Tibial artery (tissue), 4 donors: ENCODE data around the gene CDK5.

Experiments
- DNase-seq, 2 donors: peaks; one replicate each; pipeline ENCODE4 v3.0.0-alpha.2; 2019
- H3K27ac ChIP-seq, 2 donors: fragments of 200-600 bp; sonication (generic) in 1 of 2; 1 replicate in 1 of 2; 2 replicates in 1 of 2; pipeline ENCODE4 v1.5.1; 2018 to 2019; ENCODE audit warnings: mild to moderate bottlenecking in 1 of 2
- H3K27me3 ChIP-seq, 2 donors: fragments of 200-600 bp; sonication (generic) in 1 of 2; one replicate each; pipeline versions ENCODE4 v1.5.1 to v1.6.0; 2016 to 2019
- H3K36me3 ChIP-seq, 3 donors: fragments of 200-600 bp; sonication (generic) in 2 of 3; one replicate each; pipeline ENCODE4 v1.5.1; 2016 to 2019; ENCODE audit warnings: mild to moderate bottlenecking in 2 of 3
- H3K4me1 ChIP-seq, 4 donors: fragments of 200-600 bp; sonication (generic) in 2 of 4; 1 replicate in 3 of 4; 2 replicates in 1 of 4; pipeline ENCODE4 v1.5.1; 2016 to 2019
- H3K4me3 ChIP-seq, 2 donors: fragments of 200-600 bp; sonication (generic) in 1 of 2; 1 replicate in 1 of 2; 2 replicates in 1 of 2; pipeline ENCODE4 v1.5.1; 2018 to 2019; ENCODE audit warnings: mild to moderate bottlenecking in 2 of 2
- H3K9me3 ChIP-seq, 3 donors: fragments of 200-600 bp; sonication (generic) in 1 of 3; one replicate each; pipeline ENCODE4 v1.5.1; 2016 to 2019
- intact Hi-C: fragments of 100-400 bp; cut with DNase I; formaldehyde crosslinking; loops from one replicate; pipeline ENCODE4 v1.15.0; 2023; ENCODE audit warnings: low total_unique reads
- TF ChIP-seq, protein P1 (sequence below), 2 experiments: fragments of 200-600 bp in 1 of 2; fragments of 450-650 bp in 1 of 2; IDR thresholded peaks; one replicate each; pipeline ENCODE4 v1.5.1; 2017 to 2019; ENCODE audit warnings: antibody characterized with exemption in 2 of 2, mild to moderate bottlenecking in 1 of 2, moderate library complexity in 1 of 2

Gene CDK5

DNA sequence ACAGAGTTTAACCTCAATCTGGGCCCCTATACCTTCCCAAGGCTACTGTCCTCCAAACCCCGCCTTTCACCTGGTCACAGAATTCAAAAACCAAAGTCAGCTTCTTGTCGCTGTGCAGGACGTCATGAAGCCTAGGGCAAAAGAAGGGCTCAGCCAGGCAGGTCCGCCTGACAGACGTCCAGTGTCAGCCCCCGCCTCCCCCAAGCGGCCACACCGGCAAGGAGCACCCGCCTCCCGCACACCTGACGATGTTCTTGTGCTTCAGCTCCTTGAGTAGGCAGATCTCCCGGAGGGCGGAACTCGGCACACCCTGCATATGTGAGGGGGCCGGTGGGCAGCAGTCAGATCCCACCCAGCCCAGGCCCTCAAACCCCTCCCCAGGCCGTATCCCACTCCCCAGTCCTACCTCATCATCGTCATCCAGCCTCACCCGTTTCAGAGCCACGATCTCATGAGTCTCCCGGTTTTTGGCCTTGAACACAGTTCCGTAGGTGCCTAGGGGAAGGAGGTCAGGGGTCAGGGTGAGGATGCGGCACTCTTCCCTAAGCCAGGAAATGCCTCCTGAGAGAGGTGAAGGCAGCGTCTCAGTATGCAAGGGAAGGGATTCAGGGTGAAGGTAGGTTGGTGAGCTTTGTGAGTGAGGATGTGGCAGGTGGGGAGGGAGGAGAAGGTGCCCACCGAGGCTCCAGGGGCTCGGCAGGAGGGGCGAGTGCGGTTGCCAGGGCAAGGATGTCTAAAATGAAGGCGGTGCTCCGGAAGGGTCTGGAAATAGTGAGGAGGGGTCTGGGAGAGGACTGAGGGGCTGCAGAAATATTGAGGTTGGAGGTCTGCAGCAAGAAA lies 811 bp downstream of the CDK5 start:
- peak overlapping the region in 1 of 2 donors; percentile 91 for H3K27ac ChIP-seq
- DNase-seq = no peak
- TF ChIP-seq, protein P1, sequence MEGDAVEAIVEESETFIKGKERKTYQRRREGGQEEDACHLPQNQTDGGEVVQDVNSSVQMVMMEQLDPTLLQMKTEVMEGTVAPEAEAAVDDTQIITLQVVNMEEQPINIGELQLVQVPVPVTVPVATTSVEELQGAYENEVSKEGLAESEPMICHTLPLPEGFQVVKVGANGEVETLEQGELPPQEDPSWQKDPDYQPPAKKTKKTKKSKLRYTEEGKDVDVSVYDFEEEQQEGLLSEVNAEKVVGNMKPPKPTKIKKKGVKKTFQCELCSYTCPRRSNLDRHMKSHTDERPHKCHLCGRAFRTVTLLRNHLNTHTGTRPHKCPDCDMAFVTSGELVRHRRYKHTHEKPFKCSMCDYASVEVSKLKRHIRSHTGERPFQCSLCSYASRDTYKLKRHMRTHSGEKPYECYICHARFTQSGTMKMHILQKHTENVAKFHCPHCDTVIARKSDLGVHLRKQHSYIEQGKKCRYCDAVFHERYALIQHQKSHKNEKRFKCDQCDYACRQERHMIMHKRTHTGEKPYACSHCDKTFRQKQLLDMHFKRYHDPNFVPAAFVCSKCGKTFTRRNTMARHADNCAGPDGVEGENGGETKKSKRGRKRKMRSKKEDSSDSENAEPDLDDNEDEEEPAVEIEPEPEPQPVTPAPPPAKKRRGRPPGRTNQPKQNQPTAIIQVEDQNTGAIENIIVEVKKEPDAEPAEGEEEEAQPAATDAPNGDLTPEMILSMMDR (IDR thresholded peaks at IDR 0.05) = no peak

DNA sequence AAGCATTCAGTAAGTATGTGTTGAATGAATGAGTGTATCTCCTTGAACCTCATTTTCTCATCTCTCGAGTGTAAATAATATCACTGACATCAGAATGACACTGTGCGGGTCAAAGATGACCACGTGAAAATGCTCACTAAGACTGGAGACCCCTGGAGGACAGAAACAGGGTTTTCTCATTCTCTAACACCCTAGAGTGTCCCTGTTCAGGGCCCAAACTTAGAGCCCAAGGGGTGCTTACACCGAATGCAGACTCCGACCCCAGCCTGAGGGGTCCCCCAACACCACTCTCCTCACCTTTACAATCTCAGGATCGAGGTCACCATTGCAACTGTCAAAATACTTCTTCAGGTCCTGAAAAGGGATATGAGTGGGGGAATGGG lies 1.4 kb downstream of the CDK5 start:
- no peak overlapping the region for H3K4me3 ChIP-seq
- H3K4me1 ChIP-seq = peaks cover 0 to 35% (median 31%) of the 10 kb centered on the region in 4 donors
- intact Hi-C loops = no loop called here
- H3K27me3 ChIP-seq = no peaks in the 10 kb centered on the region
- no peaks in the 10 kb centered on the region for H3K9me3 ChIP-seq
- H3K36me3 ChIP-seq = peaks cover 0 to 12% (median 0%) of the 10 kb centered on the region in 3 donors
- no peak for DNase-seq
- H3K27ac ChIP-seq = no peak overlapping the region
- TF ChIP-seq, protein P1 (IDR thresholded peaks at IDR 0.05) = no peak

More for the DNA sequence above, 811 bp downstream of the CDK5 start:
- Histone ChIP-seq H3K4me1 (peaks cover 0 to 41% (median 35%) of the 10 kb centered on the region in 4 donors), H3K36me3 (peaks cover 0 to 12% (median 0%) of the 10 kb centered on the region in 3 donors), H3K9me3 (no peaks in the 10 kb centered on the region), H3K27me3 (no peaks in the 10 kb centered on the region), H3K4me3 (peak overlapping the region; percentile 65 to 81)
- intact Hi-C loops = no loop called here

DNA sequence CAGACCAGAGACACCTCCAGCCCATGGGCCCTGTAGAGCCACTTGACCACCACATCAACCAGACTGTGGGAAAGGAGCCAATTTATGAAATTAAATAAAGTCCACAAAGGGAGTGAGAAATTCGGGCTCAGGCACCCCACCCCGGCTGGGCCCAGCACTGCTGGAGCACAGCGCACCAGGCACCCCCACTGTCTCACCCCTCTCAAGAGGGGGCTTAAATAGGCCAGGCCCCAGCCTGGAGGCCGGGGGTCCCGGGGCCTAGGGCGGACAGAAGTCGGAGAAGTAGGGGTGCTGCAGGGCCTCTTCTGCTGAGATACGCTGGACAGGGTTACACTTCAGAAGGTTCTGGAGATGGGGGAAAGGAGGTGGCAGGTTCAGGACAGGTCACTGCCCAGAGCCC lies 3.9 kb downstream of the CDK5 start:
- H3K9me3 ChIP-seq = no peaks in the 10 kb centered on the region
- DNase-seq = no peak
- TF ChIP-seq, protein P1 (IDR thresholded peaks at IDR 0.05) = no peak
- no peak overlapping the region for H3K27ac ChIP-seq
- peaks cover 0 to 26% (median 19%) of the 10 kb centered on the region in 4 donors for H3K4me1 ChIP-seq
- peaks cover 0 to 12% (median 0%) of the 10 kb centered on the region in 3 donors for H3K36me3 ChIP-seq
- H3K4me3 ChIP-seq = no peak overlapping the region
- H3K27me3 ChIP-seq = peaks cover 0 to 20% of the 10 kb centered on the region in 2 donors
- intact Hi-C loops = no loop called here

DNA sequence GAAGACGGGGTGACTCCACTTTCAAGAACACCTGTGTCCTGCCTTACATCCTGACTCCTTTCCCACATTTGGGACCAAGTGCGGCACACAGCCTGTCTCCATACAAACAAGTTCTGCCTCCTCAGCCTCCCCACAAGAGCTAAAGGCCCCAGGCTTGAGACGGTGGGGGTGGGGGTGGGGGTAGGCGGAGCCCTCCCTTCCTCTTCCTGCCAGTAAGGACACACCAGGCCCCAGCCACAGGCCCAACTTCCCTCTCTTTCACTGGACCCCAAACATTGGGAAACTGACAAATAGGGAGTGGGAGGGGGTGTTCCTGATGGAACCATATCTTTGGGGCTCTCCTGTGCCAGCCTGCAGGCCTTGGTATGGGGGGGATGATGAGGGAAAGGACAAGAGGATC lies 4.6 kb downstream of the CDK5 start:
- Histone ChIP-seq H3K27ac (no peak overlapping the region), H3K36me3 (peaks cover 0 to 12% (median 0%) of the 10 kb centered on the region in 3 donors), H3K4me1 (peaks cover 0 to 21% (median 15%) of the 10 kb centered on the region in 4 donors), H3K4me3 (no peak overlapping the region), H3K27me3 (peaks cover 0 to 20% of the 10 kb centered on the region in 2 donors), H3K9me3 (no peaks in the 10 kb centered on the region)
- intact Hi-C loops = no loop called here
- TF ChIP-seq, protein P1 (IDR thresholded peaks at IDR 0.05) = no peak
- DNase-seq = no peak

DNA sequence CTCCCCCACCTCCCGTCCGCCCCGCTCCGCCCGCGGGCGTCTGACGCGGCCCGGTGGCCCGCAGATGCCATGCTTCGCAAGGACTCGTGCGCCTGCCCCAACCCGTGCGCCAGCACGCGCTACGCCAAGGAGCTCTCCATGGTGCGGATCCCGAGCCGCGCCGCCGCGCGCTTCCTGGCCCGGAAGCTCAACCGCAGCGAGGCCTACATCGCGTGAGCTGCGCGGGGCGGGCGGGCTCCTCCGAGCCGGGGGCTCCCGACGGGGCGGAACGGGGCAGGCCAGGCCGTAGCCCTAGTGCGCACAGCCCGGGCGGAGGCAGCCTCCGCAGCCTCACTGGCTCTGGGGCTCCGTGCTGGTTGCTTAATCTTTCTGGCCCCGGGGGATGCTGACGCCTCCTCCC lies 6.6 kb downstream of the CDK5 start:
- Histone ChIP-seq H3K27ac (no peak overlapping the region), H3K4me3 (no peak overlapping the region), H3K4me1 (peaks cover 0 to 16% (median 8%) of the 10 kb centered on the region in 4 donors), H3K27me3 (peaks cover 0 to 20% of the 10 kb centered on the region in 2 donors), H3K36me3 (peaks cover 0 to 14% (median 0%) of the 10 kb centered on the region in 3 donors), H3K9me3 (no peaks in the 10 kb centered on the region)
- TF ChIP-seq, protein P1 (IDR thresholded peaks at IDR 0.05) = no peak
- no peak for DNase-seq
- intact Hi-C loops = no loop called here
